Lung (tissue), 12 donors: Measurements from ENCODE around the gene PHLPP2. TPM values are rescaled to one million over a fixed set of nuclear protein-coding genes. Genes with fewer than 3 reads are reported as not detected.

ENCODE experiments used
- ATAC-seq: fragments of 200-7000 bp; cut with Tn5 transposase; one replicate; pipeline ENCODE4 v1.9.1; 2020; ENCODE audit warnings: moderate number of reproducible peaks; ENCODE audit not compliant: insufficient read depth, low FRiP score
- DNase-seq, 3 donors: peaks; one replicate each; pipeline ENCODE4 v3.0.0-alpha.2; 2013 to 2017
- H3K27ac ChIP-seq, 2 donors: one replicate each; pipeline ENCODE4 v1.5.1; 2013; ENCODE audit warnings: mild to moderate bottlenecking in 2 of 2, moderate library complexity in 2 of 2, control low read depth in 1 of 2, inconsistent platforms in 1 of 2, low read depth in 1 of 2, low read length in 1 of 2
- H3K27me3 ChIP-seq, 3 donors: one replicate each; pipeline ENCODE4 v1.5.1; 2013; ENCODE audit warnings: low read length in 2 of 3; ENCODE audit not compliant: control insufficient read depth in 3 of 3, insufficient read depth in 3 of 3
- H3K36me3 ChIP-seq, 4 donors: one replicate each; pipeline ENCODE4 v1.5.1; 2013; ENCODE audit warnings: low read length in 4 of 4, mild to moderate bottlenecking in 1 of 4, moderate library complexity in 1 of 4; ENCODE audit not compliant: control insufficient read depth in 4 of 4, insufficient read depth in 4 of 4
- H3K4me1 ChIP-seq, 5 donors: one replicate each; pipeline ENCODE4 v1.5.1; 2013; ENCODE audit warnings: low read length in 5 of 5, mild to moderate bottlenecking in 2 of 5, moderate library complexity in 1 of 5; ENCODE audit not compliant: control insufficient read depth in 5 of 5, insufficient read depth in 5 of 5
- H3K4me3 ChIP-seq: one replicate; pipeline ENCODE4 v1.5.1; 2013; ENCODE audit warnings: mild to moderate bottlenecking, control low read depth, moderate library complexity
- H3K9ac ChIP-seq, 2 donors: one replicate each; pipeline ENCODE4 v1.5.1; 2013; ENCODE audit warnings: low read length in 2 of 2, control low read depth in 1 of 2; ENCODE audit not compliant: insufficient read depth in 1 of 2
- H3K9me3 ChIP-seq, 4 donors: one replicate each; pipeline ENCODE4 v1.5.1; 2013; ENCODE audit warnings: low read length in 3 of 4, mild to moderate bottlenecking in 1 of 4, moderate library complexity in 1 of 4; ENCODE audit not compliant: control insufficient read depth in 4 of 4, insufficient read depth in 3 of 4
- WGBS, 2 donors: extraction: QIAGEN DNeasy Blood & Tissue Kit; methylation state at CpG; one replicate each; pipeline ENCODE4 v1.1.7; 2013; 5-methylcytosine and 5-hydroxymethylcytosine counted together
- polyA plus RNA-seq, 2 donors: library from polyadenylated mRNA; stranded (reverse); fragments of 200-250 nt; gene quantifications; one replicate each; pipeline ENCODE4 v1.2.1, GENCODE V29; 2013
- total RNA-seq, 2 donors: library from RNA; depleted of rRNA in 1 of 2; stranded (reverse); fragments of >200 nt in 1 of 2; gene quantifications; one replicate each; pipeline ENCODE4 v1.2.1, GENCODE V29; 2014 to 2021
- TF ChIP-seq, protein P1 (sequence below): IDR thresholded peaks from 2 replicates; pipeline ENCODE4 v1.5.1; 2012; ENCODE audit warnings: mild to moderate bottlenecking; ENCODE audit errors: control extremely low read depth, extremely low read depth
- donor health status: control.
- donor health status: control.
- donor health status: Bipolar disorder and iron deficiency.
- donor health status: healthy.
- donor health status: DM: yes; HTN: yes; CAD: no.

PHLPP2 gene
- total and polyA plus RNA-seq, 4 donors = 1.3 to 6.5 (median 3.6) TPM

DNA sequence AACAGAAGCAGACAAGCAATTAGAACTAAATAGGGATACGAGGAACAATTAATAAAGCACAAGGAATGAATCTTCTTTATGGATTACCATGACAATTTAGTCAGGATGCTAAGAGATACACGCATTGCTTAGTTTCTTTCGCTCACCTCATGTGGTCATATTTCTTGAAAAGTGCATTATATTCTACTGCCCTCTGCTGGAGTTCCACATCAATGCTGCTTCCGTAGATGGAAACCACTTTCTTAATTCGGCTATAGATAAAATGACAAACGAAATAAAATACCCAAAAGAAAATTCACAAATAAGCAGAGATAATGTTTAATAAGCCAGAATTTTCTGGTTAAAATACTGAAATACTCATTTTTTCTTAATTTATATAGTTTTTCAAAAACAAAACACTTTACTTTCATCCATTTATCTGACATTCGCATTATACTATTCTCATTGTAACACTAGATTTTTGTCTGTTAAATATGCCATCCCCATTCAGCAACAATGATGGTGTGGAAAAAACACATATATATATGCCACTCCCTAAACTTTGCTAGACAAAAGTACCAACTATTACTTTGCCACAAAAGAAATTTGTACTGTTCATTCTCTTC is 22.0 kb upstream of the PHLPP2 start:
- TF ChIP-seq, protein P1, sequence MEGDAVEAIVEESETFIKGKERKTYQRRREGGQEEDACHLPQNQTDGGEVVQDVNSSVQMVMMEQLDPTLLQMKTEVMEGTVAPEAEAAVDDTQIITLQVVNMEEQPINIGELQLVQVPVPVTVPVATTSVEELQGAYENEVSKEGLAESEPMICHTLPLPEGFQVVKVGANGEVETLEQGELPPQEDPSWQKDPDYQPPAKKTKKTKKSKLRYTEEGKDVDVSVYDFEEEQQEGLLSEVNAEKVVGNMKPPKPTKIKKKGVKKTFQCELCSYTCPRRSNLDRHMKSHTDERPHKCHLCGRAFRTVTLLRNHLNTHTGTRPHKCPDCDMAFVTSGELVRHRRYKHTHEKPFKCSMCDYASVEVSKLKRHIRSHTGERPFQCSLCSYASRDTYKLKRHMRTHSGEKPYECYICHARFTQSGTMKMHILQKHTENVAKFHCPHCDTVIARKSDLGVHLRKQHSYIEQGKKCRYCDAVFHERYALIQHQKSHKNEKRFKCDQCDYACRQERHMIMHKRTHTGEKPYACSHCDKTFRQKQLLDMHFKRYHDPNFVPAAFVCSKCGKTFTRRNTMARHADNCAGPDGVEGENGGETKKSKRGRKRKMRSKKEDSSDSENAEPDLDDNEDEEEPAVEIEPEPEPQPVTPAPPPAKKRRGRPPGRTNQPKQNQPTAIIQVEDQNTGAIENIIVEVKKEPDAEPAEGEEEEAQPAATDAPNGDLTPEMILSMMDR = peak; percentile 51
- peak in 2 of 3 donors; percentile 35 to 40 for DNase-seq
- Histone ChIP-seq H3K27ac (no peak overlapping the region), H3K9me3 (no peaks in the 10 kb centered on the region), H3K36me3 (peaks cover 32 to 45% (median 39%) of the 10 kb centered on the region in 4 donors), H3K27me3 (no peaks in the 10 kb centered on the region), H3K4me1 (no peaks in the 10 kb centered on the region), H3K4me3 (no peak overlapping the region), H3K9ac (no peak overlapping the region)
- no peak for ATAC-seq
- 54 to 62% methylated on average over 7 of the region's 7 CpGs for WGBS, 2 donors

- no peak for ATAC-seq
- no peaks in the 10 kb centered on the region for H3K27me3 ChIP-seq
- WGBS, 2 donors = 96% methylated on average over 4 of the region's 4 CpGs
- H3K4me1 ChIP-seq = no peaks in the 10 kb centered on the region
- TF ChIP-seq, protein P1 = no peak
- no peak for DNase-seq
- no peak overlapping the region for H3K27ac ChIP-seq
- H3K9ac ChIP-seq = no peak overlapping the region
- no peaks in the 10 kb centered on the region for H3K9me3 ChIP-seq
- no peak overlapping the region for H3K4me3 ChIP-seq
- H3K36me3 ChIP-seq = peaks cover 21 to 45% (median 28%) of the 10 kb centered on the region in 4 donors
These were observed 14.4 kb upstream of the PHLPP2 start for GRCh38 chr16:71738855-71739254.

GRCh38 chr16:71737501-71737900 is 13.0 kb upstream of the PHLPP2 start:
- Histone ChIP-seq H3K27ac (no peak overlapping the region), H3K9me3 (no peaks in the 10 kb centered on the region), H3K36me3 (peaks cover 21 to 53% (median 27%) of the 10 kb centered on the region in 4 donors), H3K4me1 (no peaks in the 10 kb centered on the region), H3K4me3 (no peak overlapping the region), H3K27me3 (no peaks in the 10 kb centered on the region), H3K9ac (no peak overlapping the region)
- DNase-seq = no peak
- 99% methylated on average over 6 of the region's 6 CpGs for WGBS, 2 donors
- no peak for ATAC-seq
- TF ChIP-seq, protein P1 = no peak

DNA sequence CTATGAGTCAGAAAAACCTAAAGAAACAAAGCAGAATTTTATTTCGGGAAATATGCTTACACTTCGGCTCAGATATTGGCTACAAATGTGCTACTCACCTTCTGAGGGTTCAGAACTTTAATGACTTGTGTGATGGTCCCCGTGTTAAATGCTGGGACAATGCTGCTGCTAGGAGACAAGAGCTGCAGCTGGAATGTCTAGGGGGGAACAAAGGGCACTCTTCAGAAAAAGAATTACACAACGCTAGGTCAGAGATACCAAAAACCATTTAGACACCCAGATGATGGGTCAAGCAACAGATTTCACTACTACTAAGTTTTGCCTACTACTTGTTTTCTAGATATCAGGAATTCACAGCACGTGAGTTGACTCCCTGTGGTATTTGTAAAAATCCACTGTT is 10.0 kb upstream of the PHLPP2 start:
- H3K9ac ChIP-seq = no peak overlapping the region
- DNase-seq = no peak
- no peaks in the 10 kb centered on the region for H3K4me1 ChIP-seq
- peaks cover 23 to 53% (median 39%) of the 10 kb centered on the region in 4 donors for H3K36me3 ChIP-seq
- H3K27me3 ChIP-seq = no peaks in the 10 kb centered on the region
- no peak overlapping the region for H3K4me3 ChIP-seq
- no peak overlapping the region for H3K27ac ChIP-seq
- no peak for ATAC-seq
- no peaks in the 10 kb centered on the region for H3K9me3 ChIP-seq
- TF ChIP-seq, protein P1 = no peak
- WGBS, 2 donors = 87 to 88% methylated on average over 5 of the region's 5 CpGs
